22Rv1 (cell line): ENCODE data around the gene MAST4.

Experiments used
- H3K27ac ChIP-seq: fragments of 450-650 bp; 2 replicates; pipeline ENCODE4 v1.5.1; 2017
- CTCF ChIP-seq: fragments of 450-650 bp; IDR thresholded peaks from 2 replicates; pipeline ENCODE4 v1.5.1; 2017; ENCODE audit warnings: mild to moderate bottlenecking
- ZFX ChIP-seq: fragments of 450-650 bp; IDR thresholded peaks from 2 replicates; pipeline ENCODE4 v1.6.1; 2017; ENCODE audit warnings: antibody characterized with exemption, borderline replicate concordance

Gene MAST4

GRCh38 chr5:66987126-66987525 lies 390.9 kb downstream of the MAST4 start:
- TF ChIP-seq ZFX (no peak), CTCF (no peak)
- no peak overlapping the region for H3K27ac ChIP-seq

- no peak overlapping the region for H3K27ac ChIP-seq
These were observed 391.3 kb downstream of the MAST4 start for GRCh38 chr5:66987540-66987939.

GRCh38 chr5:66987949-66988838 lies 392.0 kb downstream of the MAST4 start:
- TF ChIP-seq CTCF: peak; percentile 84
- TF ChIP-seq ZFX: no peak

More at GRCh38 chr5:66987540-66987939, 391.3 kb downstream of the MAST4 start:
- no peak for TF ChIP-seq ZFX
- TF ChIP-seq CTCF: no peak

DNA sequence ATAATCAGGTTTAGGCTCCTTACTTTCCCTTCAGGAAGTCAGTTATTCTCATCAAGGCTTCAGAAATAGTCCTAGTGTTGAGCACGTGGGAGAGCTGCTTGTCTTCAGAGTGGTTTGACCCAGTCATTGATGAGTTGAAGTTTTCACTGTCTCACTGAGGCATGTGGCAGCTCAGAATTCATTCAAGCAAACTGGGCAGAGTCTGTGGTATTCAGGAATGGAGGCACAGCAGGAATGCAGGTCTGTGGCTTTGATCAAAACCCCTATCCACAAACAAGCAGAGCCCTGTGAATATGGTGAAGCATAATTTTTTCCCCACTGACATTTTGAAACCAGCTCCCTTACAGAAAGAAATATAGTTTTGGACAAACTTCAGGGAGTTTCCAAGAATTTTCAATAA lies 393.1 kb downstream of the MAST4 start:
- no peak overlapping the region for H3K27ac ChIP-seq
- TF ChIP-seq ZFX (no peak), CTCF (no peak)

More at GRCh38 chr5:66987949-66988838, 392.0 kb downstream of the MAST4 start:
- no peak overlapping the region for H3K27ac ChIP-seq

- H3K27ac ChIP-seq: no peak overlapping the region
- TF ChIP-seq ZFX (no peak), CTCF (no peak)
These were observed 393.6 kb downstream of the MAST4 start for GRCh38 chr5:66989781-66990180.

DNA sequence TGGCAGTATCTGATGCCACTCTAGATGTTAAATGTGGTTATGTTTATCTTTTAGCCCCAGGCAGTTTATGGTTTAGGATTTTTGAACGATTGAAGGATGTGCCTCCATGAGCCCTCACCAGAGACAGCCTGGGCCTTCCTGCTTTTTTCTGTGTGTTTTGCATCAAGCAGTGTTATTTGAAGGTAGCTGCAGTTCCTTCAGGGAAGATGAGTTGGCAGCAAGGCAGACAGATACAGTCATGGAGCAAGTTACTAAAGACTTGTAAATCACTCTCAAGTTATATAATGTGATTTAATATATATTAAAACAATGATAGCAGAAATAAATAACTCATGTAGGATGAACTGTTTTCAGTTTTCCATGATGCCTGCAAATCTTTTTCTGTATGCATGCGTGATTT lies 395.6 kb downstream of the MAST4 start:
- TF ChIP-seq ZFX: no peak

DNA sequence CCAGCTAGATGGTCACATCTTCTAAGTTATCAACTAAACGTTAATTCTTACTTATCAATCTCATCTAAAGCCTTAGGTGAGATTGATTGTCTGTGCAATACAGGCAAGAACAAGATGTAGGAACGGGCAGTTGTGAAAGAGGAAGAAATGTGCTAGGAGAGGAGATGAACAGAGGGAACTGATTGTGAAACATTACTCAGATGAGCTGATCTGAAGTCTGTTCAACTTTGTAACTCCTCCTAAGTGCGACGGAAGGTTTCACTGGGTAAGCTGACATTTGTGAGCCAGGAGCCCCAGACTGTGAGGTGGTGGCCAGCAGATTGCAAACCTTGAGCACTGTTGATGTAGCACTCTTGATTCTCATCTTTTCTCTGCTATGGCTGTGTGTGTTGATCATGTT lies 396.4 kb downstream of the MAST4 start:
- no peak overlapping the region for H3K27ac ChIP-seq
- no peak for TF ChIP-seq ZFX

More for the DNA sequence above, 395.6 kb downstream of the MAST4 start:
- no peak overlapping the region for H3K27ac ChIP-seq

DNA sequence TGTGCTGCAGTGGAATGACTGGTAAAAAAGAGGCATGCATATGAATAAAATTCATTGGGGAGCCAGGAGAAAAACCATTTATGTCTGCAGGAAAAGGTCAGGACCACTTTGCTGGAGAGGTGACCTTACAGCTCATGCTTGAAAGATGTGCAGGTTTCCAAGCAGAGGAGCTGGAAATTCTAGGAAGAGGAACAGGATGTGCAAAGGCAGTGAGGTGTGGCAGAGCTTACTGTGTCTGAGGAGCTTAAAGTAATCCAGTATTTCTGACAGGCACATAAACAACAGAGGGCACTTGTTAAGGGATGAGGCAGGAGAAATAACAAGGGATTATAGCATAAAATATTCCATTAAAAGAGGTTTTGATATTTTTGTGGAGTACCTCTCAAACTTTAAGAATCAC lies 397.3 kb downstream of the MAST4 start:
- H3K27ac ChIP-seq: no peak overlapping the region

More for the DNA sequence above, 397.3 kb downstream of the MAST4 start:
- TF ChIP-seq ZFX: no peak
- TF ChIP-seq CTCF: no peak
